Ascending aorta (tissue), 2 donors: Measurements from ENCODE around the gene TNRC6A. TPM values are rescaled to one million over a fixed set of nuclear protein-coding genes. Genes with fewer than 3 reads are reported as not detected.
"Not testable (repeated sequence)": the region's sequence is repeated elsewhere in the genome, so short reads cannot be mapped to it uniquely, and the experiment has no call there.

Source experiments
- DNase-seq, 2 donors: peaks; one replicate each; pipeline ENCODE4 v3.0.0-alpha.2; 2019; ENCODE audit warnings: low spot score in 2 of 2
- H3K27ac ChIP-seq, 2 donors: fragments of 200-600 bp; sonication (generic); one replicate each; pipeline ENCODE4 v1.5.1; 2016 to 2017; ENCODE audit warnings: mild to moderate bottlenecking in 1 of 2
- H3K27me3 ChIP-seq: fragments of 200-600 bp; sonication (generic); one replicate; pipeline ENCODE4 v1.5.1; 2017
- H3K36me3 ChIP-seq, 2 donors: fragments of 200-600 bp; sonication (generic); one replicate each; pipeline ENCODE4 v1.5.1; 2016
- H3K4me1 ChIP-seq, 2 donors: fragments of 200-600 bp; sonication (generic); one replicate each; pipeline ENCODE4 v1.5.1; 2016 to 2017; ENCODE audit warnings: mild to moderate bottlenecking in 1 of 2
- H3K4me3 ChIP-seq, 2 donors: fragments of 200-600 bp; sonication (generic); one replicate each; pipeline ENCODE4 v1.5.1; 2016 to 2017; ENCODE audit warnings: mild to moderate bottlenecking in 1 of 2
- H3K9me3 ChIP-seq, 2 donors: fragments of 200-600 bp; sonication (generic); one replicate each; pipeline ENCODE4 v1.5.1; 2016
- CTCF ChIP-seq, 3 experiments: fragments of 200-600 bp in 2 of 3; fragments of 450-650 bp in 1 of 3; sonication (generic) in 2 of 3; IDR thresholded peaks; one replicate each; pipeline ENCODE4 v1.5.1; 2016 to 2019; ENCODE audit warnings: antibody characterized with exemption in 3 of 3, mild to moderate bottlenecking in 1 of 3, moderate library complexity in 1 of 3
- intact Hi-C: fragments of 100-400 bp; cut with DNase I; formaldehyde crosslinking; loops from one replicate; pipeline ENCODE4 v1.15.1; 2023
- total RNA-seq: library from RNA; depleted of rRNA; stranded (reverse); fragments of >200 nt; gene quantifications from one replicate; pipeline ENCODE4 v1.1.0, GENCODE V29; 2016

TNRC6A gene
- total RNA-seq, 1 donor from 2014 or later: 36.7 TPM

DNA sequence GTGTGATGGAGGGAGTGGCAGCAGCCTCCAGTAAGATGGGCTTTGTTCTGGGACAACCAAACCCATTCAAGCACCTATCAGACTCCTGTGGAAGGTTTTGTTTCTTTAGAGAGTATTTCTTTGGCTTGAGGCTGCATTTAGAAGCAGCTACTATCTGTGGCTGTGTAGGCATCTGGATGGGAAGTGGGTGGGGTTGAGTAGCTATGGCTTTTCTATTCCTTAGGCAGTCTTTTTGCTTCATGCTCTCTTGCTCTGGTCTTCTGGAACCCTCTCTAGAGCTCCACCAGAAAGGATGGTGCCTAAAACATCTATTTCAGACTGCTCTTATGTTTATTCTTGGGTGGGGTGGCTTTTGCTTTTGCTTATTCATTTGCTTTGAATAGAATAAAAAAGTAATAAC, 19.9 kb downstream of the TNRC6A start:
- intact Hi-C loops: no loop called here
- Histone ChIP-seq H3K4me3 (no peak overlapping the region), H3K9me3 (no peaks in the 10 kb centered on the region), H3K27me3 (no peaks in the 10 kb centered on the region), H3K4me1 (peaks cover 12 to 59% of the 10 kb centered on the region in 2 donors), H3K36me3 (no peaks in the 10 kb centered on the region), H3K27ac (no peak overlapping the region)
- no peak for TF ChIP-seq CTCF (IDR thresholded peaks at IDR 0.05)
- DNase-seq: no peak

DNA sequence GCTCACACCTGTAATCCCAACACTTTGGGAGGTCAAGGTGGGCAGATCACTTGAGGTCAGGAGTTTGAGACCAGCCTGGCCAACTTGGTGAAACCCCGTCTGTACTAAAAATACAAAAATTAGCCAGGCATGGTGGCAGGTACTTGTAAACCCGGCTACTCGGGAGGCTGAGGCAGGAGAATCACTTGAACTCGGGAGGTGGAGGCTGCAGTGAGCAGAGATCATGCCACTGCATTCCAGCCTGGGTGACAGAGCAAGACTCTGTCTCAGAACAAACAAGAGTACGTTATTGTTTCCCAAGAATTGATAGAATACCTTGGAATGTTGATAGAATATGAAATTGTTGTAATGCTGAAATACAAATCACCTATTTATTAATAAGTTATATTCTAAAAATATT, 20.4 kb downstream of the TNRC6A start:
- H3K9me3 ChIP-seq, H3K27ac ChIP-seq, H3K27me3 ChIP-seq, H3K36me3 ChIP-seq, H3K4me3 ChIP-seq, DNase-seq, intact Hi-C loops: not testable (repeated sequence)
- peaks cover 12 to 57% of the 10 kb centered on the region in 2 donors for H3K4me1 ChIP-seq

DNA sequence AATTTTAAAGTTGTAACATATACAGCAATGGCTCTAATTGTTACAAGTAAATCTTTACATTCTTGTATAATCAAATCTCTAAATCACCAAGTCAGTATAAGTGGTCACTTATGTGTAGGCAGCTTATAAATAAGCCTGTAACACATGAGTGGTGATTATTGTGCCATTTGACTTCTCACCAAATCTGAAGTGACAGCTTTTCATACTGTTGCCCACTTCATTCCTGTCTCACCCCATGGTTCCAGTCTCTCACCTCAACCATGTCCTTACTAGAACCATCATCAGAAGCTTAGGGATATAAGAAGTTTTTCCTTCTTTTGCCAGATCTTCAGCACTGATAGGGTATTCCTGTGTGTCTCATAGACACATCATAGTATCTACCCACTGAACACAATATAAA, 23.5 kb downstream of the TNRC6A start:
- intact Hi-C loops: no loop called here
- no peaks in the 10 kb centered on the region for H3K27me3 ChIP-seq
- no peaks in the 10 kb centered on the region for H3K36me3 ChIP-seq
- TF ChIP-seq CTCF (IDR thresholded peaks at IDR 0.05): no peak
- H3K4me1 ChIP-seq: peaks cover 6 to 31% of the 10 kb centered on the region in 2 donors
- H3K27ac ChIP-seq: no peak overlapping the region
- DNase-seq: no peak
- H3K9me3 ChIP-seq: no peaks in the 10 kb centered on the region
- H3K4me3 ChIP-seq: no peak overlapping the region

GRCh38 chr16:24753437-24753836, 24.0 kb downstream of the TNRC6A start:
- H3K9me3 ChIP-seq: no peaks in the 10 kb centered on the region
- peaks cover 4 to 28% of the 10 kb centered on the region in 2 donors for H3K4me1 ChIP-seq
- TF ChIP-seq CTCF (IDR thresholded peaks at IDR 0.05): no peak
- no peak for DNase-seq
- no peak overlapping the region for H3K27ac ChIP-seq
- peaks cover 0 to 2% of the 10 kb centered on the region in 2 donors for H3K36me3 ChIP-seq
- H3K27me3 ChIP-seq: no peaks in the 10 kb centered on the region
- no peak overlapping the region for H3K4me3 ChIP-seq
- intact Hi-C loops: no loop called here

DNA sequence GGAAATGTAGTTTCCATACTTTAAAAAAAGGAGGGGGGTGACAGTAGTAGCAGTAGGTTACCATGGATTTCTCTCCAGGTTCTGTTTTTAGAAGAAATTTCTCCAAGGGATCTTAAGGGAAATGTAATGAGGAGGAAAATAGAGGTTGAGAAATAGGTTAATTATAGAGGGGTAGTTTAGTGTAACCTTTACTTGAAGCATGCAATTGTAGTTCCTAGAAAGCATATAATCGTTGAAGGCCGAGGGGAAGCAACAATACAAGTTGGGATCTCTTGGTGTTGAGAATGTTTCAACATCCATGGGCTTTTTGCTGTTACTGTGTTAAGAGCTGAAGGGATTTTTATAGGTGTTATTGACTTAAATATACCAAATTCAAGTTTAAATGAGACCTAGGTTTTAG, 25.1 kb downstream of the TNRC6A start:
- TF ChIP-seq CTCF (IDR thresholded peaks at IDR 0.05): no peak
- Histone ChIP-seq H3K4me1 (peaks cover 0 to 19% of the 10 kb centered on the region in 2 donors), H3K9me3 (no peaks in the 10 kb centered on the region), H3K4me3 (no peak overlapping the region), H3K27me3 (no peaks in the 10 kb centered on the region), H3K27ac (no peak overlapping the region), H3K36me3 (peaks cover 0 to 9% of the 10 kb centered on the region in 2 donors)
- no peak for DNase-seq
- intact Hi-C loops: no loop called here

GRCh38 chr16:24755201-24755874, 25.9 kb downstream of the TNRC6A start:
- Histone ChIP-seq H3K9me3 (no peaks in the 10 kb centered on the region), H3K27me3 (no peaks in the 10 kb centered on the region), H3K36me3 (peaks cover 0 to 9% of the 10 kb centered on the region in 2 donors), H3K27ac (no peak overlapping the region), H3K4me3 (no peak overlapping the region), H3K4me1 (peaks cover 0 to 12% of the 10 kb centered on the region in 2 donors)
- TF ChIP-seq CTCF (IDR thresholded peaks at IDR 0.05): no peak
- intact Hi-C loops: no loop called here
- no peak for DNase-seq
